HEK293 (cell line): Measurements from ENCODE around the gene DLG2.

ENCODE experiments used
- ZBTB1 ChIP-seq: fragments of 450-650 bp; formaldehyde crosslinking; IDR thresholded peaks from 2 replicates; pipeline ENCODE4 v1.5.1; 2016; ENCODE audit warnings: missing biosample characterization, missing genetic modification characterization
- ZNF140 ChIP-seq: fragments of 450-650 bp; formaldehyde crosslinking; IDR thresholded peaks from 2 replicates; pipeline ENCODE4 v1.5.1; 2016; ENCODE audit warnings: missing biosample characterization, missing genetic modification characterization
- ZNF221 ChIP-seq: fragments of 450-650 bp; formaldehyde crosslinking; IDR thresholded peaks from 2 replicates; pipeline ENCODE4 v1.5.1; 2017; ENCODE audit warnings: missing biosample characterization, missing genetic modification characterization, borderline replicate concordance
- ZNF324 ChIP-seq: fragments of 450-650 bp; formaldehyde crosslinking; IDR thresholded peaks from 2 replicates; pipeline ENCODE4 v1.5.1; 2016; ENCODE audit warnings: missing biosample characterization, missing genetic modification characterization
- ZNF529 ChIP-seq: fragments of 450-650 bp; formaldehyde crosslinking; IDR thresholded peaks from 2 replicates; pipeline ENCODE4 v1.5.1; 2017; ENCODE audit warnings: missing genetic modification characterization, missing biosample characterization; ENCODE audit not compliant: insufficient replicate concordance
- ZNF548 ChIP-seq: fragments of 450-650 bp; formaldehyde crosslinking; IDR thresholded peaks from 2 replicates; pipeline ENCODE4 v1.5.1; 2016; ENCODE audit warnings: missing biosample characterization, missing genetic modification characterization
- ZNF654 ChIP-seq: fragments of 450-650 bp; formaldehyde crosslinking; IDR thresholded peaks from 2 replicates; pipeline ENCODE4 v1.5.1; 2016; ENCODE audit warnings: low read depth, missing biosample characterization, missing genetic modification characterization
- ZNF701 ChIP-seq: fragments of 450-650 bp; formaldehyde crosslinking; IDR thresholded peaks from 2 replicates; pipeline ENCODE4 v1.5.1; 2016; ENCODE audit warnings: missing biosample characterization, missing genetic modification characterization
- ZNF747 ChIP-seq: fragments of 450-650 bp; formaldehyde crosslinking; IDR thresholded peaks from 2 replicates; pipeline ENCODE4 v1.5.1; 2016; ENCODE audit warnings: missing biosample characterization, missing genetic modification characterization
- ZNF768 ChIP-seq: fragments of 450-650 bp; formaldehyde crosslinking; IDR thresholded peaks from 2 replicates; pipeline ENCODE4 v1.5.1; 2018; ENCODE audit warnings: missing biosample characterization, mild to moderate bottlenecking, missing genetic modification characterization
- ZNF792 ChIP-seq: fragments of 450-650 bp; formaldehyde crosslinking; IDR thresholded peaks from 2 replicates; pipeline ENCODE4 v1.5.1; 2016; ENCODE audit warnings: missing biosample characterization, missing genetic modification characterization
- TF ChIP-seq, protein P1 (sequence below): fragments of 450-650 bp; formaldehyde crosslinking; IDR thresholded peaks from 2 replicates; pipeline ENCODE4 v1.5.1; 2016; ENCODE audit warnings: missing biosample characterization, missing genetic modification characterization
- TF ChIP-seq, protein P2 (sequence below): fragments of 450-650 bp; formaldehyde crosslinking; IDR thresholded peaks from 2 replicates; pipeline ENCODE4 v1.5.1; 2016; ENCODE audit warnings: missing biosample characterization, missing genetic modification characterization

DNA sequence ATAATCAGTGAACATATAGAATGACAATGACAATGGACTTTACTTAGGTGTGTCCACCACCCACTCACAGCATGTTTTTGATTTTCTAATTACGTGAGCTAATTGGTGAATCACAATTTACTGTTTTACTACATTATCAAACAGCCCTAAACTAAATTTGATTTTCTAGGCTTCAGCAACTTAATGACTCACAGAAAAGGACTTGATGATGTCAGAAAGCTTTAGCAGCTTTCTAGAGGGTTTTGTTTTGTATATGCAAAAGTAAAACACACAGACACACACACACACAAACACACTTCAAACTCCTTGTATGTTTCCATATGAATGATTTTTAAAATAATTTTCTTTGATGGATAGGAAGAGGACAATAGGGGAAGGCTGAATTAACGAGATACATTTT is 1462.4 kb downstream of the DLG2 start:
- TF ChIP-seq ZBTB1 (no peak), ZNF548 (no peak), ZNF701 (no peak), ZNF747 (tag by site-specific recombination) (no peak), ZNF768 (tag by site-specific recombination) (no peak), ZNF221 (tag by site-specific recombination) (no peak), ZNF324 (no peak), ZNF529 (tag by site-specific recombination) (no peak), ZNF792 (tag by site-specific recombination) (no peak), ZNF140 (tag by site-specific recombination) (no peak), ZNF654 (no peak)
- TF ChIP-seq, protein P1, sequence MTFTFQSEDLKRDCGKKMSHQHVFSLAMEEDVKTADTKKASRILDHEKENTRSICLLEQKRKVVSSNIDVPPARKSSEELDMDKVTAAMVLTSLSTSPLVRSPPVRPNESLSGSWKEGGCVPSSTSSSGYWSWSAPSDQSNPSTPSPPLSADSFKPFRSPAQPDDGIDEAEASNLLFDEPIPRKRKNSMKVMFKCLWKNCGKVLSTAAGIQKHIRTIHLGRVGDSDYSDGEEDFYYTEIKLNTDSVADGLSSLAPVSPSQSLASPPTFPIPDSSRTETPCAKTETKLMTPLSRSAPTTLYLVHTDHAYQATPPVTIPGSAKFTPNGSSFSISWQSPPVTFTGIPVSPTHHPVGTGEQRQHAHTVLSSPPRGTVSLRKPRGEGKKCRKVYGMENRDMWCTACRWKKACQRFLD (tag by site-specific recombination): no peak
- TF ChIP-seq, protein P2, sequence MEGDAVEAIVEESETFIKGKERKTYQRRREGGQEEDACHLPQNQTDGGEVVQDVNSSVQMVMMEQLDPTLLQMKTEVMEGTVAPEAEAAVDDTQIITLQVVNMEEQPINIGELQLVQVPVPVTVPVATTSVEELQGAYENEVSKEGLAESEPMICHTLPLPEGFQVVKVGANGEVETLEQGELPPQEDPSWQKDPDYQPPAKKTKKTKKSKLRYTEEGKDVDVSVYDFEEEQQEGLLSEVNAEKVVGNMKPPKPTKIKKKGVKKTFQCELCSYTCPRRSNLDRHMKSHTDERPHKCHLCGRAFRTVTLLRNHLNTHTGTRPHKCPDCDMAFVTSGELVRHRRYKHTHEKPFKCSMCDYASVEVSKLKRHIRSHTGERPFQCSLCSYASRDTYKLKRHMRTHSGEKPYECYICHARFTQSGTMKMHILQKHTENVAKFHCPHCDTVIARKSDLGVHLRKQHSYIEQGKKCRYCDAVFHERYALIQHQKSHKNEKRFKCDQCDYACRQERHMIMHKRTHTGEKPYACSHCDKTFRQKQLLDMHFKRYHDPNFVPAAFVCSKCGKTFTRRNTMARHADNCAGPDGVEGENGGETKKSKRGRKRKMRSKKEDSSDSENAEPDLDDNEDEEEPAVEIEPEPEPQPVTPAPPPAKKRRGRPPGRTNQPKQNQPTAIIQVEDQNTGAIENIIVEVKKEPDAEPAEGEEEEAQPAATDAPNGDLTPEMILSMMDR (tag by site-specific recombination): no peak
